IMR-90 (cell line): ENCODE data around the gene TBC1D32. TPM values are rescaled to one million over a fixed set of nuclear protein-coding genes. Genes with fewer than 3 reads are reported as not detected.

Experiments
- ATAC-seq: fragments of 200-7000 bp; cut with Tn5 transposase; 2 replicates; pipeline ENCODE4 v1.9.1; 2020; ENCODE audit warnings: low read depth, mild to moderate bottlenecking, moderate library complexity
- BruUV-seq: library from RNA; stranded (reverse); fragments of 400-500 nt; replicated peaks from 2 replicates; lab custom pipeline; 2021; lab: Mats Ljungman, UMichigan
- CTCF ChIA-PET: fragments of 300-600 bp; formaldehyde crosslinking; extraction: SDS; loops from one replicate; lab custom pipeline; 2021; ENCODE audit warnings: antibody characterized with exemption; lab: Yijun Ruan, JAX
- POLR2A ChIA-PET: fragments of 300-600 bp; sonication (Branson Sonifier 250); formaldehyde crosslinking; loops from one replicate; lab custom pipeline; 2022; ENCODE audit warnings: antibody characterized with exemption; ENCODE audit not compliant: unreplicated experiment; lab: Charles Lee
- DNase-seq: peaks from one replicate; pipeline ENCODE4 v3.0.0; 2013
- H2AFZ ChIP-seq: replicated peaks from 2 replicates; pipeline ENCODE3; 2013; ENCODE audit warnings: low read length, mild to moderate bottlenecking; ENCODE audit not compliant: poor library complexity
- H2AK5ac ChIP-seq: 2 replicates; pipeline ENCODE4 v1.6.1; 2013; ENCODE audit warnings: low read depth, low read length, inconsistent platforms
- H2AK9ac ChIP-seq: replicated peaks from 2 replicates; pipeline ENCODE3; 2013; ENCODE audit warnings: mild to moderate bottlenecking, low read depth, low read length, moderate library complexity; ENCODE audit not compliant: poor library complexity
- H2BK120ac ChIP-seq: 2 replicates; pipeline ENCODE4 v1.6.1; 2013; ENCODE audit warnings: low read depth, low read length, inconsistent platforms
- H2BK15ac ChIP-seq: 3 replicates; pipeline ENCODE4 v1.6.1; 2013; ENCODE audit warnings: low read depth, low read length, inconsistent platforms
- H2BK20ac ChIP-seq: 2 replicates; pipeline ENCODE4 v1.6.1; 2013; ENCODE audit warnings: low read depth, mild to moderate bottlenecking, inconsistent platforms, low read length, moderate library complexity
- H2BK5ac ChIP-seq: 2 replicates; pipeline ENCODE4 v1.6.1; 2013; ENCODE audit warnings: mild to moderate bottlenecking, low read depth, low read length, inconsistent platforms; ENCODE audit not compliant: poor library complexity, severe bottlenecking
- H3K14ac ChIP-seq: replicated peaks from 2 replicates; pipeline ENCODE4 v1.6.1; 2013; ENCODE audit warnings: low read depth, low read length, inconsistent platforms
- H3K18ac ChIP-seq: 2 replicates; pipeline ENCODE4 v1.6.1; 2013; ENCODE audit warnings: low read depth, low read length, control low read depth
- H3K23ac ChIP-seq: 2 replicates; pipeline ENCODE4 v1.6.1; 2013; ENCODE audit warnings: low read depth, low read length, inconsistent platforms
- H3K27ac ChIP-seq: 2 replicates; pipeline ENCODE4 v1.5.1; 2013; ENCODE audit warnings: mild to moderate bottlenecking, control low read depth, low read length; ENCODE audit not compliant: insufficient read depth
- H3K27me3 ChIP-seq: 2 replicates; pipeline ENCODE4 v1.6.1; 2013; ENCODE audit warnings: low read length; ENCODE audit not compliant: control insufficient read depth, insufficient read depth
- H3K36me3 ChIP-seq: 2 replicates; pipeline ENCODE4 v1.6.1; 2013; ENCODE audit warnings: low read length, mixed read lengths; ENCODE audit not compliant: control insufficient read depth, insufficient read depth
- H3K4ac ChIP-seq: 2 replicates; pipeline ENCODE4 v1.6.1; 2013; ENCODE audit warnings: low read depth, low read length, inconsistent platforms
- H3K4me1 ChIP-seq: 2 replicates; pipeline ENCODE4 v1.6.1; 2013; ENCODE audit warnings: low read length, mixed read lengths; ENCODE audit not compliant: control insufficient read depth, insufficient read depth
- H3K4me2 ChIP-seq: 2 replicates; pipeline ENCODE4 v1.6.1; 2013; ENCODE audit warnings: low read depth, mild to moderate bottlenecking, control low read depth, low read length, moderate library complexity
- H3K4me3 ChIP-seq: 2 replicates; pipeline ENCODE4 v1.5.1; 2013; ENCODE audit warnings: low read depth, mild to moderate bottlenecking, control low read depth, low read length, moderate library complexity; ENCODE audit not compliant: insufficient read depth
- H3K56ac ChIP-seq: 2 replicates; pipeline ENCODE4 v1.6.1; 2013; ENCODE audit warnings: low read length, inconsistent platforms; ENCODE audit not compliant: insufficient read depth; ENCODE audit errors: extremely low read depth
- H3K79me1 ChIP-seq, 2 experiments: 2 replicates each; pipeline ENCODE4 v1.6.1; 2013; ENCODE audit warnings: low read length in 2 of 2, inconsistent platforms in 1 of 2, low read depth in 1 of 2
- H3K9ac ChIP-seq: 2 replicates; pipeline ENCODE4 v1.6.1; 2013; ENCODE audit warnings: low read depth, low read length, control low read depth
- H3K9me1 ChIP-seq: 2 replicates; pipeline ENCODE4 v1.6.1; 2013; ENCODE audit warnings: low read length, inconsistent platforms; ENCODE audit not compliant: insufficient read depth
- H3K9me3 ChIP-seq: 2 replicates; pipeline ENCODE4 v1.6.1; 2013; ENCODE audit warnings: low read length; ENCODE audit not compliant: control insufficient read depth, insufficient read depth
- H4K20me1 ChIP-seq: 2 replicates; pipeline ENCODE4 v1.6.1; 2013; ENCODE audit warnings: low read length, inconsistent platforms; ENCODE audit not compliant: insufficient read depth
- H4K5ac ChIP-seq: 2 replicates; pipeline ENCODE4 v1.6.1; 2013; ENCODE audit warnings: mild to moderate bottlenecking, low read depth, low read length, control low read depth
- H4K8ac ChIP-seq, 2 experiments: 2 replicates each; pipeline ENCODE4 v1.6.1; 2013; ENCODE audit warnings: low read depth in 2 of 2, low read length in 2 of 2, control low read depth in 1 of 2, inconsistent platforms in 1 of 2
- H4K91ac ChIP-seq: 2 replicates; pipeline ENCODE4 v1.6.1; 2013; ENCODE audit warnings: low read depth, low read length, inconsistent platforms; ENCODE audit not compliant: insufficient read depth
- CTCF ChIP-seq: conservative IDR thresholded peaks from 2 replicates; pipeline ENCODE4 v1.5.1; 2012; ENCODE audit warnings: mild to moderate bottlenecking, low read depth, low read length, improper control_type of control experiment
- MAFK ChIP-seq: IDR thresholded peaks from 2 replicates; pipeline ENCODE4 v1.6.1; 2012; ENCODE audit warnings: low read depth, low read length, improper control_type of control experiment
- SMC3 ChIP-seq: fragments of 150-350 bp; IDR thresholded peaks from 2 replicates; pipeline ENCODE4 v1.6.1; 2016; ENCODE audit warnings: low read depth, mild to moderate bottlenecking, antibody characterized with exemption, low read length, moderate library complexity
- WGBS, 2 experiments: methylation state at CpG; one replicate each; pipeline versions ENCODE4 v1.1.5 to v1.1.7; 2013; ENCODE audit warnings: missing lambda C conversion rate in 2 of 2; ENCODE audit not compliant: insufficient read length in 1 of 2; ENCODE audit errors: extremely low coverage in 2 of 2; 5-methylcytosine and 5-hydroxymethylcytosine counted together
- dilution Hi-C: fragments of 300-500 bp; cut with HindIII; formaldehyde crosslinking; loops from one replicate; pipeline ENCODE4 v1.14.3; 2018; ENCODE audit warnings: low sequenced_read_pairs; ENCODE audit not compliant: unreplicated experiment
- in situ Hi-C: fragments of 300-500 bp; cut with MboI; formaldehyde crosslinking; loops from 3 replicates; pipeline ENCODE4 v1.14.3; 2019; ENCODE audit warnings: low sequenced_read_pairs, inconsistent platforms, mixed read lengths
- intact Hi-C: fragments of 100-400 bp; cut with micrococcal nuclease; formaldehyde crosslinking; loops from 2 replicates; pipeline ENCODE4 v1.10.0; 2022
- polyA plus RNA-seq, 3 experiments: library from polyadenylated mRNA; depleted of rRNA; stranded (reverse); fragments of >200 nt; gene quantifications; 2 replicates each; pipeline ENCODE4 v1.2.3, GENCODE V29; 2012; ENCODE audit warnings: low replicate concordance in 1 of 3
- total RNA-seq: library from RNA; depleted of rRNA; stranded (reverse); fragments of >200 nt; gene quantifications from 2 replicates; pipeline ENCODE4 v1.2.3, GENCODE V29; 2012

TBC1D32 gene
- total and polyA plus RNA-seq, 2 of the 4 experiments (the other 2 are of a cell fraction) = 3.0 to 7.2 TPM

GRCh38 chr6:121365536-121366521 is 31.5 kb upstream of the TBC1D32 start (continued):
- TF ChIP-seq SMC3 = no peak

DNA sequence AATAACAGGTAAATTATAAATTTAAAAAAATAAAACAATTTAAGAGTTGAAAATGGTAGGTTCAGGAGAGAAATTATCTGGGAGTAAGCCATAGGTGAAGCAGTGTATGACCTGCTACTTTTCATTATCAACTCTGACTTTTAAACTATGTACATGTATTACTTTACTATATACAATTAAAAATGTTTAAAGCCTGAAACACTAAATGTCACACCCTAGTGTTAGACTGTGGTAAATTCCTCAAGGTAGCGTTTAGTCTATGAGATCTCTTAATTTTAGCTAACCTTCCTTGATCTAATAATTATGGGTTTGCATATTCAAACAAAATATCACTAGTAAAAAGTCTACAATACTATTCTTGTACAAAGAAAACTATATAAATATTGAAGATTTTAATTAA is 22.3 kb upstream of the TBC1D32 start:
- CTCF ChIA-PET = no interaction called here
- POLR2A ChIA-PET = no interaction called here
- no CpG with 5 or more reads among the region's 1 CpG for WGBS, 2 experiments

More for the DNA sequence above, 22.3 kb upstream of the TBC1D32 start:
- Histone ChIP-seq H2BK120ac (no peak overlapping the region), H3K9ac (no peak overlapping the region), H4K91ac (no peak overlapping the region), H3K4me3 (no peak overlapping the region), H3K9me3 (no peaks in the 10 kb centered on the region), H3K4ac (no peak overlapping the region), H2BK15ac (no peak overlapping the region), H4K20me1 (no peaks in the 10 kb centered on the region), H3K36me3 (no peaks in the 10 kb centered on the region), H2AFZ (no peak overlapping the region), H2AK5ac (no peak overlapping the region), H3K79me1 (no peaks in the 10 kb centered on the region), H4K5ac (no peak overlapping the region), H3K56ac (no peak overlapping the region), H3K23ac (no peak overlapping the region), H3K18ac (no peak overlapping the region), H2BK20ac (no peak overlapping the region), H4K8ac (no peak overlapping the region), H3K27me3 (no peaks in the 10 kb centered on the region), H3K4me1 (no peaks in the 10 kb centered on the region), H2BK5ac (no peak overlapping the region), H2AK9ac (no peak overlapping the region), H3K9me1 (no peaks in the 10 kb centered on the region), H3K27ac (no peak overlapping the region), H3K4me2 (no peak overlapping the region), H3K14ac (no peak overlapping the region)
- intact Hi-C loops (no loop called here), in situ Hi-C loops (no loop called here), dilution Hi-C loops (no loop called here)
- DNase-seq = no peak
- no peak for ATAC-seq
- TF ChIP-seq MAFK = no peak
- TF ChIP-seq CTCF = peak; percentile 17; the same call in 1 of the 2 replicates
- BruUV-seq = no TSS peak
